ENCODE data around the gene CABP4. TPM values are rescaled to one million over a fixed set of nuclear protein-coding genes. Genes with fewer than 3 reads are reported as not detected.

The CABP4 gene
- not detected in 2 replicates for total RNA-seq

DNA sequence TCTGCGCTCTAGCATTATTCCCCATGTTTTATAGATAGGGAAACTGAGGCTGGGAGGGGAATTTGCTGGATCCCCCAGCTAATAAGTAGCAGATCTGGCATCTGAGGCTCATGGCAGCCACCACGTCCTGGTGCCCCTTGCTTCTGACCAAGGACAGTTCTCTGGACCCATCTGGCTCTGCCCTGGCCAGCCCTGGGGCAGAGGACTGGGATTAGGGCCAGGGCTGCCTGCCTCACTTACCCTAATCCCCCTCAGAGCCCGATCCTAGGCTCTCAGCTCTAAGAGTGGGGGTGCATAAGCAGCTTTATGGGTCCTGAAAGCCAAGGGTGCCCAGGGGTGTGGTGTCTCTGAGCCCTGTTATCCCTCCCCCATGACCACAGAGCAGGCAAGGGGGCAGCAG lies at the start of gene CABP4:
TSS of gene CABP4 (plus strand) at position 301 of the 400 bp plus-strand sequence. CDS start at position 371, 70 bp downstream.

DNA sequence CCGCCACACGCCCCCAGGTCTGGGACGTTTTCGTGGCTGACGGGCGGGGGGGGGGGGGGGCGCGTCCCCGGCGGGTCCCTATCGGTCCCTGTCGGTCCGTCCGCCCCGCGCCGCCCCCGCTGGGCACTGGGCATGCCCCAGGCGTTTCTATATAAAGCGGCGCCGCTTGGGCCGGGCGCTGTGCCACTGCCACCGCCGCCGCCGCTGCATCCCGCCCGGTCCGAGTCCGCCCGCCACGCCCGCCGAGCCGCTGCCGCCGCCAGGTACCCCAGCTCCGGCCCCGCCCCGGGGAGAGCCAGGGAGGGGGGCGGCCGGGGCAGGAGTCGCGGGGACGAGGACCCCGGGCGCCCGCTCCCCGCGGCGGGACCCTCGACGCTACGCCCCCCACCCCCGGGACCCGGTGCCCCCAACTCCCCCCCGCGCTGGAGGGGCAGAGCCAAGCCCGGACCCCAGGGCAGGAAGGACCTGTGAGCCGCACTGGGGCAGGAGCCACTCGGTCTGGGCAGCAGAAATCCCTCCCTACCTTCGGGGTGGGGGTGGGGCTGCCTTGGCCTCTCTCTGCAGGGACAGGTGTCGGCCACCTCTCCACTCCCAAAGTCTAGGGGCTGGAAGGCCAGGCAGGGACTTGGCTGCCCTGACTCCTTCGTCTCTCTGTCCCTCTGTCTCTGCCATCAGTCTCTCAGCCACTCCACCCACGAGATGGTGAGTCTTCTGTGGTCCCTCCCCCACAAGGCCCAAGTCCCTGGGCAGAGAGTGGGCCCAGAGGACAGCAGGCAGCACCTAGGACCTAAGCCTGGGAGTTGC lies 39.5 kb upstream of the CABP4 start, which contains the start of gene CARNS1:
TSS of gene CARNS1 (plus strand) at position 178 of the 804 bp plus-strand sequence. CDS start at position 700, 522 bp downstream.

DNA sequence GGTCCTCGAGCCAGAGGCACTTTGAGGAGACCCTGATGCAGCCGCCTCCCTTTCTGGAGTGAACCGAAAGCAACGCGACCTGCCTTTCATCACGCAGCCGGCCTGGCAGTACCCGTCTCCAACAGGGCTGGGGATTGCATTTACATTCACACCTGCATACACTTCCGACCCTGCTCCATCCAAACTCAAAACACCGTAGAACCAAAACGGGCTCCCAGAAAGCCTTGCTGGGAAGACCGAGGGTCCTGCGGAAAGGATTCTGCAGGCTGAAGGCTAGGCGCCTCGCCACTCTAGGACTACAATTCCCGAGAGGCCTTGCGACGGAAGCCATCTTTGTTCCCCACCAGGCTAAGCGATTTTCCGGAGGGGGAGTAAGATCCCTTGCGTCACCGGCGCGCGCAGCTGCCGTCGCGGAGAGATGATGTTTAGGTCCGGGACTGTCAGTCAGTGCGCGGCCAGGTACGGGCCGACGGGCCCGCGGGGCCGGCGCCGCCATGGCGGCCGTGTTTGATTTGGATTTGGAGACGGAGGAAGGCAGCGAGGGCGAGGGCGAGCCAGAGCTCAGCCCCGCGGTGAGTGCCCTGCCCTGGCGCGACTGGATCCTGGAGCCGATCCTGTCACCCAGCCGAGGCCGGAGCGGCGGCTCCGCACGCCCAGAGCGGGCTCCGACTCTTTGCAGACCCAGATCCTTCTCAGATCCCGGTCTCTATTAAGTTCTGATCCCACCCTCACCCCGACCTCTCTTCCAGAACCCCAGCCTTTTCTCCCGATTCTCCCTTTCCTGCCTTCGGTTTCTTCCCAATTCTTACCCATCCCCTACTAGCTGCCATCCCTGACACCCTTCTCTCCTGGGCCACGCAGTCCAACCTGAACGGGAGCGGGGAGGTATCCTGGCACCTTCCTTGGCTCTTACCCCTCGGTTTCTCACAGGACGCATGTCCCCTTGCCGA lies 26.8 kb upstream of the CABP4 start, which contains the start of gene RPS6KB2:
TSS of gene RPS6KB2 (plus strand) at position 443 of the 950 bp plus-strand sequence. CDS start at position 495, 52 bp downstream.

DNA sequence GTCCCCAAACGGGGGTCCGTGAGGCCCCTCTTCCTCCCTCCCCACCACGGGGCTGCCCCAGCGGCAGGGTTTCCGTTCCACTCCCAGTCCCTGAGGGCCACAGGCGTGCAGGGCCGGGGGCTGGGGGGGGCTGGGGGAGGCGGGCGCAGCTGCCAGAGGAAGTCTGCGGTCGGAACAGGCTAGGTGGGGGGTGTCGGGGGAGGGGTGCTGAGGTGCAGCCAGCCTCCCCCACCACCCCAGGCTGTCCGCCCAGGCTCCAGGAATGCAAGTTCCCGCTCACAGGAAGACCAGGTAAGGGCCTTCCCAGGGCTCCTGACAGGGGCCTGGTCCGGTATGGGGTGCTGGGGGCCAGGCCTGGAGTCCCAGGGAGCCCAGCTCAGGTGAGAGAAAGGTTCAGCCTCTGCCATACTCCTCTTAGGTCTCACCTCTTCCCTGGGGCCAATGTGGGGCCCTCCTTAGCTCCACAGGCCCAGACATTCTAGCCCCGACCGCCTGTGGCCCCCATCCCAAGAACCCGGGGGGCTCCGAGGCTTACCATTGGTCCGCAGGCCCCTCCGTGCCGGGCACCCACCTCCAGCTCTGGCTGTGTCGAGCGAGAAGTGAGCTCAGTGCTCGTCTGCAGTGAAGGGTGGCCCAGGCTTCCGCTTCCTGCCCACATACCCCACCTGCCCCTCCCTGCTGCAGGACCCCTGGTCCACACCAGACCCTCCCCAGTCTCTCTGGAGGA lies 17.9 kb upstream of the CABP4 start, which contains the start of gene PTPRCAP:
TSS of gene PTPRCAP (minus strand) at position 601 of the 727 bp plus-strand sequence. CDS start at position 538, 63 bp downstream.

DNA sequence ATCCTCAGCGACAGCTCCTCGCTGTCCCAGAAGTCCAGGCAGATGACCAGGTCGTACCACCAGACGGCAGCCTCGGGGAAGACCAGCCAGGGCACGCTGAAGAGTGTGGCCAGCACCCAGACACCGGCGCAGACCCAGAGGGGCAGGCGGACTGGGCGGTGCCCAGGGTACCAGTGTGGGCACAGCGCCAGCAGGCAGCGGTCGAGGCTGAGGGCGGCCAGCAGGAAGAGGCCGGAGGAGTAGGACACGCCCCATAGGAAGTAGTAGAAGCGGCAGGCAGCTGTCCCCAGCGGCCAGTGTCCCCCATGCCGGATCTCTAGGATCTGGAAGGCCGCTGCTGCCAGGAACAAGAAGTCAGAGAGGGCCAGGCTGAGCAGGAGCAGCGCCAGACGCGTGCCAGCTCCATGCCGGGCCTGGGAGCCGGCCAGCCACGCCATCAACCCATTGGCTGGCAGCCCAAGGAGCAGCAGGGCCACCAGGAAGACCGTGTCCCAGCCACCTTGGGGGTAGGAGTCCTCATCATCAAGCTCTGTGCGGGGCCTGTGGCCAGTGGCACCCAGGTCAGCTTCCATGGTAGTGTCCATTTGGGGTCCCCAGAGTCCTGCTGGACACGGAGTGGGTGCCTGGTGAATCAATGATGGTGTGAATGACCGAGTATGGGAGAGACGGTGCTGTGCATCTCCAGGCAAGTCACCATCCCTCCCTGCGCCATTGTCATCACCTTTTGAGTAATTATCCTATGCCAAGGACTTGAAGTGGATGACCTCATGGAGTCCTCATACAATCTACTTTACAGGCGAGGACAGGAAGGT lies 2.8 kb upstream of the CABP4 start, which contains the start of gene GPR152:
TSS of gene GPR152 (minus strand) at position 589 of the 812 bp plus-strand sequence. CDS start at position 584, 5 bp downstream.

DNA sequence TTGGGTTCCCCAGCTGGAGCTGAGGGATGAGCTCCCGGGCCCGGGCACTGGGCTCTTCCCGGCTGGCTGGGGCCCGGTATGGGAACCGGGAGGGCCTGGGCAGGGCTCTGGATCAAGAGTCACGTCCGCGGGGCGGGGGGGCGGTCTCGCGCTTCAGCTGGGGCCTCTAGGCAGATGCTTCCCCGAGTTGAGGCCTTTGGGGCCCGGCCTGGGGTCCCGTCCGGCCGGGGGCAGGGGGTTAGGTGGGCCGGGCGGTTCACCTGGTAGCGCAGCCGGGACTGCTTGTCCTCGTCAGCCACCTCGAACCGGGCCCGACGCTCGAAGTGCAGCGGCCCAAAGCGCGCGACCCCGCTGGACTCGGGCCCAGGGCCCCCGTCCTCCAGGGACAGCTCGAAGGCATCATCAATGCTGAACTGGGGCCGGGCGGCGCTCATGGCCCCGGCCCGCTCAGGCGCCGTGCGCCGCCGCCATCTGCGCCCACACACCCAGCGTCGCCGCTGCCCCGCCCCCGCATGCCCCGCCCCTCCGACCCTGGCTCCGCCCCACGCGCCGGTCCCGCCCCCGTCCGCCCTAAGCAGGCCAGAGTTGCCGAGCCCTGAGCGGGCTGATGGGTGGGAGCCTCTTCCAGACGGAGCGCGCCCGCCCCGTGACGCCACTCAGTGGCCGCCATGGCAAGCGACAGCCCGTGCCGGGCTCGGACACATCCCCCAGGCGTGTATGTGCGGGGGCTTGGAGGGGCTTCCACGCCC lies 13.8 kb downstream of the CABP4 start, which contains the start of gene TMEM134:
TSS of gene TMEM134 (minus strand) at position 493 of the 749 bp plus-strand sequence. CDS start at position 434, 59 bp downstream.

DNA sequence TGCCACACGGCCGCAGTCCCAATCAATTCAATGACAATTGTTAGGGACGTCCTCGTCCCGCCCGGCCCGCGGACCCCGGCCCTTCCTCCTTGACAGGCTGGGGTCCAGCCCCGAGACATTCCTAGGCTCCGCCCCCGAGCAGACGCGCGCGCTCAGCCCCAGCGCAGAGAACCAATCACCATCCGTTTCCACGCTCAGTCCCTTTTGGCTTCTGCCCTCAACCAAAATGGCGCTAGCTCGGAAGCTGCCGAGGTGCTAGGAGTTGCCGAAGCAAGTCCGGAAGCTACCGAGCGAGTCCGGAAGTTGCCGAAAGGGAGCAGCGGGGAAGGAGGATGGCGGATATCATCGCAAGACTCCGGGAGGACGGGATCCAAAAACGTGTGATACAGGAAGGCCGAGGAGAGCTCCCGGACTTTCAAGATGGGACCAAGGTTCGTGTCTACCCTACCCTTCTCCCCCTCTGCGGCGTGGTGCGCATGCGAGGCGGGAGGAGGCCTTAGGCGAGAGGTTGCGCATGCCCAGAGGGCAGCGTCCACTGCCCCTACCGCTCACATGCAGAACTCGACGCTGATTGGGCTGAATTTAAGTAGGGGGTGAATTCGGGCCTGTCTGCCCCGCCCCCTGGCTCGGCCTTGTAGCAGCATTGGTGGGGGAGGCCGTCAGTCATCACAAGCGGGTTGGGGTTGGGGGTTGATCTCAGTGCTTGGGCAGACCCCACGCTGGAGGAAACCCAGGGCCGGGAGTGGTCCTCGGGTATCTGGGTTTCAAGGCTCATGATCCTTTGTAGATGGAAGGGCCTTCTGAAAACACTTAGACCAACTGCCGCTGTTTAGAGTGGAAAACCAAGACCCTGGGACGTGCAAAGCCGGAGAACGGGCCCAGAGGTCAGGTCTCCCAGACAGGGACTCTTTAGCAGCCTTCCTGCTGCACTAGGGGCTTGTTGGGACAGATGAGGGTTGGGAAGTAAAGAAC lies 28.0 kb downstream of the CABP4 start, which contains the start of gene AIP:
TSS of gene AIP (plus strand) at position 200 of the 972 bp plus-strand sequence. CDS start at position 333, 133 bp downstream.

DNA sequence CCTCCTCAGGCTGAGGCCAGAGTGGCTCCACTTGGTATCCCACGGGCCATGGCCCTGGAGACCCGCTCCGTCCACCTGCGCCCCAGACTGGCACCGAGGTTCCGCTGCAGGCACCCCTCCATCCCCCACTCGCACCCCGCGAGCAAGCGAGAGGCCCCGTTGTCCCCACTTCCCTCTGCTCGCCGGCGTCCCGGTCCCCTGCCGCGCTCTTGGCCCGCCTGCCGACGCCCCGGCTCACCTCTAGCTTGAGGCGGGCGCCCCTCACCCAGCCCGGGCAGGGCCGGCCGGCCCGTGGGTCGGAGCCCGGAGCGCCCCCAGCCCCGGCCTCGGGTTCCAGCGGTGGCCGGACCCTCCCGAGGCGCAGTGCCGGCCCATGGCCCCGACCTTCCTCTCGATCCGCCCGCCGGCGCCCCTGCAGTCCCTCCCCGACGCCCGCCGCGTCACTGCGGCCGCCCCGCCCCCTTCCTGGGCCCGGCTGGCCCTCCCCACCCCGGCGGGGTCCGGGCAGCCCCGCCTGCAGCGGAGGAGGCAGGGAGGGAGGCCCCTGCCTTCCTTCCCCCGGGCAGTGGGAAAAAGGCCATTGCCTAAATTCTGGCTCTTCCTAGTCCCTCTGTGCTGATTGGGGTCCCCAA lies 49.9 kb downstream of the CABP4 start, which contains the start of gene PITPNM1:
TSS of gene PITPNM1 (minus strand) at position 414 of the 632 bp plus-strand sequence. CDS start 1,183 bp downstream, outside the sequence.

DNA sequence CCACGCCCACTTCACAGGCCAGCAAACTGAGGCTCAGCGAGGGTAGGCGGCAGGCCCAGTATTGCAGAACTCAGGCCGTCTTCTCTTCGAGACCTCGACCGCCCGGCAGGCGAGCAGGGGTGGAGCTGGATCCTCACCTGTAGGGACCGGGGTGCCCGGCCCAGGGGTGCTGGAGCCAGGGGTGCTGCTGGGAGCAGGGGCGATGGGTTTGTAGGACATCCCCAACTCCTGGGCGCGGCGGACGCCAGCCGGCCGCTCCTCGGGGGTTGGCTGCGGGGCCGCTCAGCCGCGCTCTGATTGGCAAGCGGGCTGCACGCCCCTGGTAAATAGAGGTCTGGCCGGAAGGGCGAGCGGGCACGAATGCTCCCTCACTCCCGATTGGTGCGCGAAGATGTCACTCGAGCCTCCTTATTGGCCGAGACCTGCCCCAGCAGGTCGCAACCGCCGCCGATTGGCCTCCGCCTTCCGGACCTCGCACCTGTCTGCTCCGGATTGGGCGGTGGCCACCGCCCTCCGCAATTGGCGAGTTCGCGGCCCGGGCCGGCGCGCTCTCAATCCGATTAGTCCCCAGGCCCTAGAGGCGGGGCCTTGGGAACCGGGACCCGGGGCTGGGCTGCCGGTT lies 52.8 kb downstream of the CABP4 start, which contains the start of gene CDK2AP2:
TSS of gene CDK2AP2 (minus strand) at position 299 of the 622 bp plus-strand sequence. CDS start at position 219, 80 bp downstream.

Small RNAs within 50 kb of the gene (small RNA-seq; reads per million reads assigned to genes)
- not detected for gene MIR6752

Other genes with a start within 250 kb of the CABP4 start
- 27.5 and 40.4 TPM in 2 replicates for gene GRK2, start 188.9 kb upstream of the CABP4 start, total RNA-seq
- gene ANKRD13D, start 166.1 kb upstream of the CABP4 start, total RNA-seq = 28.1 and 42.4 TPM in 2 replicates
- gene SSH3, start 151.8 kb upstream of the CABP4 start, total RNA-seq = 41.2 and 67.5 TPM in 2 replicates
- 64.9 and 71.1 TPM in 2 replicates for gene POLD4, start 101.8 kb upstream of the CABP4 start, total RNA-seq
- gene CLCF1, start 81.8 kb upstream of the CABP4 start, total RNA-seq = 17.8 and 22.8 TPM in 2 replicates
- 10.7 and 18.8 TPM in 2 replicates for gene RAD9A, start 63.4 kb upstream of the CABP4 start, total RNA-seq
- 223 and 479 TPM in 2 replicates for gene PPP1CA, start 53.5 kb upstream of the CABP4 start, total RNA-seq
- gene TBC1D10C, start 51.3 kb upstream of the CABP4 start, total RNA-seq = under 0.01 TPM in 1 of 2 replicates, not detected in the other
- under 0.01 TPM in 1 of 2 replicates, not detected in the other for gene CARNS1, start 39.7 kb upstream of the CABP4 start, total RNA-seq
- gene RPS6KB2, start 26.9 kb upstream of the CABP4 start, total RNA-seq = 55.4 and 121 TPM in 2 replicates
- gene PTPRCAP, start 17.7 kb upstream of the CABP4 start, total RNA-seq = 1.5 and 1.6 TPM in 2 replicates
- gene CORO1B, start 11.9 kb upstream of the CABP4 start, total RNA-seq = 135 and 136 TPM in 2 replicates
- not detected in 2 replicates for gene GPR152, start 2.6 kb upstream of the CABP4 start, total RNA-seq
- gene TMEM134, start 13.9 kb downstream of the CABP4 start, total RNA-seq = 27.5 and 62.4 TPM in 2 replicates
- gene AIP, start 27.7 kb downstream of the CABP4 start, total RNA-seq = 69.5 and 122 TPM in 2 replicates
- gene PITPNM1, start 50.0 kb downstream of the CABP4 start, total RNA-seq = 42.4 and 45.5 TPM in 2 replicates
- 19.6 and 52.8 TPM in 2 replicates for gene CDK2AP2, start 52.8 kb downstream of the CABP4 start, total RNA-seq
- gene CABP2, start 68.1 kb downstream of the CABP4 start, total RNA-seq = not detected in 2 replicates
- gene GSTP1, start 128.5 kb downstream of the CABP4 start, total RNA-seq = 1,369 and 1,673 TPM in 2 replicates
- 141 and 176 TPM in 2 replicates for gene NDUFV1, start 151.6 kb downstream of the CABP4 start, total RNA-seq
- gene NUDT8, start 174.6 kb downstream of the CABP4 start, total RNA-seq = 5.3 and 11.8 TPM in 2 replicates
- not detected in 2 replicates for gene TBX10, start 184.4 kb downstream of the CABP4 start, total RNA-seq
- gene ACY3, start 195.4 kb downstream of the CABP4 start, total RNA-seq = not detected in 2 replicates
- 1.5 and 6.7 TPM in 2 replicates for gene ALDH3B2, start 219.3 kb downstream of the CABP4 start, total RNA-seq

All from placental epithelial cell (primary cell).